Measurements from ENCODE around the gene NMNAT3. TPM values are rescaled to one million over a fixed set of nuclear protein-coding genes. Genes with fewer than 3 reads are reported as not detected.

NMNAT3 gene
- polyA plus RNA-seq, 1 of the 3 experiments (the other 2 are of a cell fraction): not detected

DNA sequence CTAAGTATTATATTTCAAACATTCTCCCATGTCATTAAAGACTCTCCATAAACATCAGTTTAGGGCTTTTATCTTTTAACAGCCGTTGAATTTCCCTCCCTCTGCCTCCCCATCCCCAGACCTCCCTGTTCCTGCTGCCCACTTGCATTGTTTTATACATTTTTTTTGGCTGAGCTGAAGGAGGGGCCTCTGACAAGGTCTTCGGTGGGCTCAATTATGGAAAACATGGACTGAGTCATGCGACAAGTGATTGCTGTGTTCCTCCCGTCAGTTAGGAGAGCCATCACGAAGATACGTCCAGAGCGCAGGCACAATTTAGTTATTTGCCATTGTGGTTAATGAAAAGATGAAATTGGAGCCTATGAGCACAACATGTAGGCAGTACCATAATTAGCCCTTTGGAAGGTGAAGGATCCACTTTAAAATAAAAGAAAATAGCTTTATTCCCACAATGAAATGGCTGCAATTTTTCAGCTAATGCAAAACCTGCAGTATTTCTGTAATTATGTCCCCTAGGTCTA, 12.0 kb upstream of the NMNAT3 start:
- 61% methylated on average over 7 of the region's 7 CpGs for WGBS (ENCODE audit: low lambda C conversion rate)
- POLR2A ChIA-PET: no interaction called here
- CTCF ChIA-PET: interaction anchor here (1.1 kb wide), 1 partner anchor 9 kb away, joined by 3 read pairs; no protein-coding TSS in a partner anchor
- Histone ChIP-seq H3K9ac (no peak overlapping the region), H3K4me1 (ENCODE audit: control insufficient read depth in 1 of 2, insufficient read depth in 2 of 2, low read depth in 1 of 2, low read length in 1 of 2) (peaks cover 0 to 37% of the 10 kb centered on the region in 2 experiments; a peak in 2 of 4 replicates), H3K27ac (ENCODE audit: low read depth in 2 of 2, low read length in 1 of 2) (no peak overlapping the region; a peak in 1 of 4 replicates), H3K9me2 (no peaks in the 10 kb centered on the region), H3F3A (replicated peaks; ENCODE audit: insufficient read depth) (no peaks in the 10 kb centered on the region), H2AFZ (ENCODE audit: low read depth) (no peak overlapping the region), H3K4me2 (no peak overlapping the region), H3K27me3 (ENCODE audit: insufficient read depth) (no peaks in the 10 kb centered on the region), H3K79me2 (ENCODE audit: insufficient read depth) (no peaks in the 10 kb centered on the region), H3K9me3 (no peaks in the 10 kb centered on the region), H4K20me1 (ENCODE audit: insufficient read depth) (no peaks in the 10 kb centered on the region), H3K4me3 (ENCODE audit: low read depth in 2 of 2, low read length in 1 of 2) (no peak overlapping the region), H3K36me3 (replicated peaks in 1 of 2; ENCODE audit: control insufficient read depth in 1 of 2, insufficient read depth in 2 of 2, low read length in 1 of 2) (no peaks in the 10 kb centered on the region)
- no peak for TF ChIP-seq NRF1 (IDR thresholded peaks at IDR 0.05; ENCODE audit: low read depth, low read length)
- no peak for TF ChIP-seq TCF12 (IDR thresholded peaks at IDR 0.05)
- TF ChIP-seq JUND (IDR thresholded peaks at IDR 0.05): no peak
- TF ChIP-seq EP300 (IDR thresholded peaks at IDR 0.05; ENCODE audit: borderline replicate concordance in 1 of 2, low read depth in 1 of 2, low read length in 1 of 2): no peak
- TF ChIP-seq FOXJ3 (CRISPR knock-in tag; IDR thresholded peaks at IDR 0.05): no peak
- TF ChIP-seq, protein P1, sequence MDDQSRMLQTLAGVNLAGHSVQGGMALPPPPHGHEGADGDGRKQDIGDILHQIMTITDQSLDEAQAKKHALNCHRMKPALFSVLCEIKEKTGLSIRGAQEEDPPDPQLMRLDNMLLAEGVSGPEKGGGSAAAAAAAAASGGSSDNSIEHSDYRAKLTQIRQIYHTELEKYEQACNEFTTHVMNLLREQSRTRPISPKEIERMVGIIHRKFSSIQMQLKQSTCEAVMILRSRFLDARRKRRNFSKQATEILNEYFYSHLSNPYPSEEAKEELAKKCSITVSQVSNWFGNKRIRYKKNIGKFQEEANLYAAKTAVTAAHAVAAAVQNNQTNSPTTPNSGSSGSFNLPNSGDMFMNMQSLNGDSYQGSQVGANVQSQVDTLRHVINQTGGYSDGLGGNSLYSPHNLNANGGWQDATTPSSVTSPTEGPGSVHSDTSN (IDR thresholded peaks at IDR 0.05): no peak
- no peak for TF ChIP-seq TAF1 (IDR thresholded peaks at IDR 0.05; ENCODE audit: borderline replicate concordance, low read depth, low read length)
- no peak for TF ChIP-seq GABPA (IDR thresholded peaks at IDR 0.05; ENCODE audit: low read depth)
- TF ChIP-seq GATA2 (CRISPR knock-in tag; IDR thresholded peaks at IDR 0.05): no peak
- no peak for TF ChIP-seq MAX (IDR thresholded peaks at IDR 0.05; ENCODE audit: low read depth)
- no peak for TF ChIP-seq FOSL2 (IDR thresholded peaks at IDR 0.05; ENCODE audit: borderline replicate concordance, low read depth)
- TF ChIP-seq, protein P2, sequence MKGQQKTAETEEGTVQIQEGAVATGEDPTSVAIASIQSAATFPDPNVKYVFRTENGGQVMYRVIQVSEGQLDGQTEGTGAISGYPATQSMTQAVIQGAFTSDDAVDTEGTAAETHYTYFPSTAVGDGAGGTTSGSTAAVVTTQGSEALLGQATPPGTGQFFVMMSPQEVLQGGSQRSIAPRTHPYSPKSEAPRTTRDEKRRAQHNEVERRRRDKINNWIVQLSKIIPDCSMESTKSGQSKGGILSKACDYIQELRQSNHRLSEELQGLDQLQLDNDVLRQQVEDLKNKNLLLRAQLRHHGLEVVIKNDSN (IDR thresholded peaks at IDR 0.05; ENCODE audit: borderline replicate concordance, low read depth): no peak
- no peak for TF ChIP-seq MXI1 (IDR thresholded peaks at IDR 0.05; ENCODE audit: low read depth, low read length)
- TF ChIP-seq NFIC (IDR thresholded peaks at IDR 0.05; ENCODE audit: borderline replicate concordance): no peak
- TF ChIP-seq RFX5 (IDR thresholded peaks at IDR 0.05; ENCODE audit: low read length): no peak
- no peak for TF ChIP-seq RXRA (IDR thresholded peaks at IDR 0.05; ENCODE audit: borderline replicate concordance, low read depth)
- TF ChIP-seq, protein P3, sequence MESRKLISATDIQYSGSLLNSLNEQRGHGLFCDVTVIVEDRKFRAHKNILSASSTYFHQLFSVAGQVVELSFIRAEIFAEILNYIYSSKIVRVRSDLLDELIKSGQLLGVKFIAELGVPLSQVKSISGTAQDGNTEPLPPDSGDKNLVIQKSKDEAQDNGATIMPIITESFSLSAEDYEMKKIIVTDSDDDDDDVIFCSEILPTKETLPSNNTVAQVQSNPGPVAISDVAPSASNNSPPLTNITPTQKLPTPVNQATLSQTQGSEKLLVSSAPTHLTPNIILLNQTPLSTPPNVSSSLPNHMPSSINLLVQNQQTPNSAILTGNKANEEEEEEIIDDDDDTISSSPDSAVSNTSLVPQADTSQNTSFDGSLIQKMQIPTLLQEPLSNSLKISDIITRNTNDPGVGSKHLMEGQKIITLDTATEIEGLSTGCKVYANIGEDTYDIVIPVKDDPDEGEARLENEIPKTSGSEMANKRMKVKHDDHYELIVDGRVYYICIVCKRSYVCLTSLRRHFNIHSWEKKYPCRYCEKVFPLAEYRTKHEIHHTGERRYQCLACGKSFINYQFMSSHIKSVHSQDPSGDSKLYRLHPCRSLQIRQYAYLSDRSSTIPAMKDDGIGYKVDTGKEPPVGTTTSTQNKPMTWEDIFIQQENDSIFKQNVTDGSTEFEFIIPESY (IDR thresholded peaks at IDR 0.05; ENCODE audit: borderline replicate concordance, low read depth): no peak
- no peak for TF ChIP-seq ELF1 (IDR thresholded peaks at IDR 0.05)
- no peak for DNase-seq
